ENCODE measurements around the gene RPS6KA4.

Gene RPS6KA4

DNA sequence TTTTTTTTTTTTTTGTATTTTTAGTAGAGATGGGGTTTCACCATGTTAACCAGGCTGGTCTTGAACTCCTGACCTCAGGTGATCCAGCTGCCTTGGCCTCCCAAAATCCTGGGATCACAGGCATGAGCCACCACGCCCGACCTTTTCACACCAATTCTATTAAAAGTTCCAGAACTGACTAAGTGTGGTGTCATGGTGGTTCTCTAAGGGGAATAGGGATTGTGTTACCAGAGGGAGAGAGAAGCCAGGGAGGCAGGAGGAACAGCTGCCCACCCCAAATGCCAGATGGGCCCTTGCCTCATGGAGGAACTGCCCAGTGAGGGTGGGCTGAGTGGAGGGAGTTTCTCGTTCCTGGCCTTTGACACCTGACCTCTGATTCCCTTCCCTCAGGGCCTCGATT is 5.9 kb downstream of the RPS6KA4 start:
- ChIA-PET POLR2A (no interaction called here), CTCF (interaction anchor here (0.7 to 1.8 kb wide), 4 partner anchors 9 to 290 kb away, joined by 3 to 5 read pairs (median 4); no protein-coding TSS in a partner anchor)
- 83% methylated on average over 1 of the region's 4 CpGs for WGBS (ENCODE audit: insufficient coverage)

DNA sequence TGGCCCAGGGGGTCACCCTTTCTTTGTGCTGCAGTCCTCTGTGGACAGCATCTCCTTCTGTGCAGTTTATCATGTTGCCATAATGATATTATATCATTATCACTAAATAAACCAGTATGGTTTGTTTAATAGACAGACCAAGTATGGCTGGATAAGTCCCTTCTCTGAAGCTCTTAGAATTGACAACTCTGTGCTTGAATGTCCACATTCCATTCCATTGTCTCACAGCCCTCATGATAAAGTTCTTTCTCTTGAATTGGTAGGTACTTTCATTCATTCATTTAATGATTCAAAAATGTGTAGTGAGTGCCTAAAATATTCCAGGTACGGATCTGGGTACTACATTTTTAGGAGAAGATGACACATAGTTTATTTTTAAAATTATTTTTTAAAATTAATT is 7.8 kb downstream of the RPS6KA4 start:
- WGBS (ENCODE audit: insufficient coverage): no CpG with 5 or more reads among the region's 1 CpG
- no peaks in the 10 kb centered on the region for H3K9me3 ChIP-seq (ENCODE audit: control extremely low read depth in 1 of 5, control insufficient read depth in 4 of 5, insufficient read depth in 2 of 5, low read depth in 1 of 5, low read length in 4 of 5)
- ChIA-PET CTCF (interaction anchor here (0.6 to 1.1 kb wide), 3 partner anchors 12 to 190 kb away, joined by 3 to 5 read pairs (median 3); no protein-coding TSS in a partner anchor), POLR2A (no interaction called here)
- H3K4me3 ChIP-seq (ENCODE audit: control insufficient read depth in 1 of 7, extremely low read depth in 1 of 7, insufficient read depth in 4 of 7, low read depth in 2 of 7, low read length in 6 of 7): no peak overlapping the region
- H3K27me3 ChIP-seq (replicated peaks in 2 of 5; ENCODE audit: control insufficient read depth in 4 of 5, insufficient read depth in 5 of 5, low read length in 4 of 5): no peaks in the 10 kb centered on the region
- DNase-seq: no peak
- H3K36me3 ChIP-seq (ENCODE audit: control insufficient read depth in 4 of 4, insufficient read depth in 4 of 4, low read length in 3 of 4): peaks cover 14 to 85% (median 55%) of the 10 kb centered on the region in 4 experiments
- H3K27ac ChIP-seq (ENCODE audit: insufficient read depth in 1 of 2, low read depth in 1 of 2, low read length in 2 of 2, poor library complexity in 1 of 2, severe bottlenecking in 2 of 2): no peak overlapping the region
- H3K4me1 ChIP-seq (ENCODE audit: control extremely low read depth in 1 of 4, control insufficient read depth in 4 of 4, insufficient read depth in 4 of 4, low read length in 3 of 4): peaks cover 0 to 26% (median 0%) of the 10 kb centered on the region in 4 experiments

More for the DNA sequence above, 5.9 kb downstream of the RPS6KA4 start:
- Histone ChIP-seq H3K27ac (ENCODE audit: insufficient read depth in 1 of 2, low read depth in 1 of 2, low read length in 2 of 2, poor library complexity in 1 of 2, severe bottlenecking in 2 of 2) (no peak overlapping the region), H3K9me3 (ENCODE audit: control extremely low read depth in 1 of 5, control insufficient read depth in 4 of 5, insufficient read depth in 2 of 5, low read depth in 1 of 5, low read length in 4 of 5) (no peaks in the 10 kb centered on the region), H3K36me3 (ENCODE audit: control insufficient read depth in 4 of 4, insufficient read depth in 4 of 4, low read length in 3 of 4) (peaks cover 17 to 83% (median 53%) of the 10 kb centered on the region in 4 experiments), H3K27me3 (replicated peaks in 2 of 5; ENCODE audit: control insufficient read depth in 4 of 5, insufficient read depth in 5 of 5, low read length in 4 of 5) (no peaks in the 10 kb centered on the region), H3K4me3 (ENCODE audit: control insufficient read depth in 1 of 7, extremely low read depth in 1 of 7, insufficient read depth in 4 of 7, low read depth in 2 of 7, low read length in 6 of 7) (no peak overlapping the region), H3K4me1 (ENCODE audit: control extremely low read depth in 1 of 4, control insufficient read depth in 4 of 4, insufficient read depth in 4 of 4, low read length in 3 of 4) (peaks cover 0 to 44% (median 16%) of the 10 kb centered on the region in 4 experiments)
- no peak for DNase-seq

DNA sequence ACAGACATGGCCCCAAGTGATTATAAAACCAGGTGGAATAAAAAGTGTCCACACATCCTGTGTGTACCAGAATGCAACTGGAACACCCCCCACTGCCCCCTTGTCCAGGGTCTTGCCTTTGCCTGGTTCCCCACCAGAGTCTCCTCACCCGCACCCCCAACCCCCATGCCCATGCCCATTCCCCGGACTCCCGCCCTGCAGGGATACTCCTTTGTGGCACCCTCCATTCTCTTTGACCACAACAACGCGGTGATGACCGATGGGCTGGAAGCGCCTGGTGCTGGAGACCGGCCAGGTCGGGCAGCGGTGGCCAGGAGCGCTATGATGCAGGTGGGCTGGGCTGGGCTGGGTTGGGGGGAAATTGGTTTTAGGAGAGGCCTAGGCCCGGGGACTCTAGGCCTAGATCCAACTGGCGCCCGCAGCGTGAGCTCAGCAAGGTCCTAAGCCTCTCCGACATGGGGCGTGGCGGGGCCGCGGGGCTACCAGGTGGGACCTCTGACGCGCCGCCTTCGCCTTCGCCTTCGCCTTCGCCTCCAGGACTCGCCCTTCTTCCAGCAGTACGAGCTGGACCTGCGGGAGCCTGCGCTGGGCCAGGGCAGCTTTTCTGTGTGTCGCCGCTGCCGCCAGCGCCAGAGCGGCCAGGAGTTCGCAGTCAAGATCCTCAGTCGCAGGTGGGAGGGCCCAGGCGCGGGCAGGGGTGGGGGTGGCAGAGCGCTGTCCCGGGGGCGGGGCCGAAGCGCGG is 9.1 kb downstream of the RPS6KA4 start:
- Histone ChIP-seq H3K27me3 (replicated peaks in 2 of 5; ENCODE audit: control insufficient read depth in 4 of 5, insufficient read depth in 5 of 5, low read length in 4 of 5) (no peaks in the 10 kb centered on the region), H3K4me3 (ENCODE audit: control insufficient read depth in 1 of 7, extremely low read depth in 1 of 7, insufficient read depth in 4 of 7, low read depth in 2 of 7, low read length in 6 of 7) (no peak overlapping the region), H3K9me3 (ENCODE audit: control extremely low read depth in 1 of 5, control insufficient read depth in 4 of 5, insufficient read depth in 2 of 5, low read depth in 1 of 5, low read length in 4 of 5) (no peaks in the 10 kb centered on the region), H3K27ac (ENCODE audit: insufficient read depth in 1 of 2, low read depth in 1 of 2, low read length in 2 of 2, poor library complexity in 1 of 2, severe bottlenecking in 2 of 2) (no peak overlapping the region), H3K36me3 (ENCODE audit: control insufficient read depth in 4 of 4, insufficient read depth in 4 of 4, low read length in 3 of 4) (peaks cover 11 to 72% (median 50%) of the 10 kb centered on the region in 4 experiments), H3K4me1 (ENCODE audit: control extremely low read depth in 1 of 4, control insufficient read depth in 4 of 4, insufficient read depth in 4 of 4, low read length in 3 of 4) (peaks cover 0 to 24% (median 1%) of the 10 kb centered on the region in 4 experiments)
- WGBS (ENCODE audit: insufficient coverage): 97% methylated on average over 35 of the region's 46 CpGs
- ChIA-PET CTCF (interaction anchor here (1.0 kb wide), 1 partner anchor 13 kb away, joined by 3 read pairs; no protein-coding TSS in a partner anchor), POLR2A (interaction anchor here (0.7 kb wide), 1 partner anchor 444 kb away, joined by 3 read pairs; no protein-coding TSS in a partner anchor)
- DNase-seq: no peak

DNA sequence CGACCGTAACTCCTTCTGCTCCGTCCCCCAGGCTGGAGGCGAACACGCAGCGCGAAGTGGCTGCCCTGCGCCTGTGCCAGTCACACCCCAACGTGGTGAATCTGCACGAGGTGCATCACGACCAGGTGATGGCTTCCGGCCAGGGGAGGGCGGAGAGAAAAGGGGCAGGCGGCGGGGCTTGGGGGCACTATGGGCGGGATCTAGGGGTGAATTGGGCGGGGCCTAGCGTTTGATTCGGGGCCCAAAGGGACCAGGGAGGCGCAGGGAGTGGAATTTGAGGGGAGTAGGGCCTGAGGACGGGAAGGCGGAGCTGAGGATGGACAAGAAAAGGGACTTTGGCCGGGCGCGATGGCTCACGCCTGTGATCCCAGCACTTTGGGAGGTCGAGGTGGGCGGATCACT is 9.7 kb downstream of the RPS6KA4 start:
- Histone ChIP-seq H3K27ac (ENCODE audit: insufficient read depth in 1 of 2, low read depth in 1 of 2, low read length in 2 of 2, poor library complexity in 1 of 2, severe bottlenecking in 2 of 2) (no peak overlapping the region), H3K4me3 (ENCODE audit: control insufficient read depth in 1 of 7, extremely low read depth in 1 of 7, insufficient read depth in 4 of 7, low read depth in 2 of 7, low read length in 6 of 7) (no peak overlapping the region), H3K4me1 (ENCODE audit: control extremely low read depth in 1 of 4, control insufficient read depth in 4 of 4, insufficient read depth in 4 of 4, low read length in 3 of 4) (peaks cover 0 to 24% (median 6%) of the 10 kb centered on the region in 4 experiments), H3K36me3 (ENCODE audit: control insufficient read depth in 4 of 4, insufficient read depth in 4 of 4, low read length in 3 of 4) (peaks cover 11 to 66% (median 46%) of the 10 kb centered on the region in 4 experiments), H3K9me3 (ENCODE audit: control extremely low read depth in 1 of 5, control insufficient read depth in 4 of 5, insufficient read depth in 2 of 5, low read depth in 1 of 5, low read length in 4 of 5) (no peaks in the 10 kb centered on the region), H3K27me3 (replicated peaks in 2 of 5; ENCODE audit: control insufficient read depth in 4 of 5, insufficient read depth in 5 of 5, low read length in 4 of 5) (no peaks in the 10 kb centered on the region)
- ChIA-PET POLR2A (interaction anchor here (0.7 kb wide), 1 partner anchor 445 kb away, joined by 3 read pairs; no protein-coding TSS in a partner anchor), CTCF (interaction anchor here (1.0 kb wide), 1 partner anchor 14 kb away, joined by 3 read pairs; no protein-coding TSS in a partner anchor)
- WGBS (ENCODE audit: insufficient coverage): 98% methylated on average over 25 of the region's 28 CpGs
- DNase-seq: no peak

DNA sequence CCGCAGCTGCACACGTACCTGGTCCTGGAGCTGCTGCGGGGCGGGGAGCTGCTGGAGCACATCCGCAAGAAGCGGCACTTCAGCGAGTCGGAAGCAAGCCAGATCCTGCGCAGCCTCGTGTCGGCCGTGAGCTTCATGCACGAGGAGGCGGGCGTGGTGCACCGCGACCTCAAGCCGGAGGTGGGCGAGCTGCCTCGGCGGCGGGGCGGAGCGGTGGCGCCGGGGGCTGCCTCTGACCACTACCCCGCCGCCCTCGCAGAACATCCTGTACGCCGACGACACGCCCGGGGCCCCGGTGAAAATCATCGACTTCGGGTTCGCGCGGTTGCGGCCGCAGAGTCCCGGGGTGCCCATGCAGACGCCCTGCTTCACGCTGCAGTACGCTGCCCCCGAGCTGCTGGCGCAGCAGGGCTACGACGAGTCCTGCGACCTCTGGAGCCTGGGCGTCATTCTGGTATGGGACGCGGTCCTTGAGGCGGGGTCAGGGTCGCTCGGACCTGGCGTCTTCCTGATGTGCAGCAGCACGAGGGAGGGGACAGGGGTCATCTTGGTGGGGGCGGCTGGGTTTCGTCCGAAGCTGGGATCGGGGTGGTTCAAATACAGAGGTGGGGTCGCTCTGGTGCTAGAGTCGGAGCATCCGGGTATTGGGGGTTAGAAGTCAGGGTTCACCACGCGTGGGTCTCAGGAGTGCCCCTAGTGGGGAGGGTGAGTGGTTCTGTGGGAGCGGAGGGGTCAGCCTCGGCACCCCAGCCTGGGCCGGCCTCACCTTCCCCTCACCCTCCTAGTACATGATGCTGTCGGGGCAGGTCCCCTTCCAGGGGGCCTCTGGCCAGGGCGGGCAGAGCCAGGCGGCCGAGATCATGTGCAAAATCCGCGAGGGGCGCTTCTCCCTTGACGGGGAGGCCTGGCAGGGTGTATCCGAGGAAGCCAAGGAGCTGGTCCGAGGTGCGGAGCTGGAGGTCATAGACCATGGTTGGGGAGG is 10.8 kb downstream of the RPS6KA4 start:
- POLR2A ChIA-PET: no interaction called here

GRCh38 chr11:64371201-64371600 is 12.2 kb downstream of the RPS6KA4 start:
- no peak for DNase-seq
- H3K27ac ChIP-seq (ENCODE audit: insufficient read depth in 1 of 2, low read depth in 1 of 2, low read length in 2 of 2, poor library complexity in 1 of 2, severe bottlenecking in 2 of 2): no peak overlapping the region
- H3K27me3 ChIP-seq (replicated peaks in 2 of 5; ENCODE audit: control insufficient read depth in 4 of 5, insufficient read depth in 5 of 5, low read length in 4 of 5): no peaks in the 10 kb centered on the region
- H3K9me3 ChIP-seq (ENCODE audit: control extremely low read depth in 1 of 5, control insufficient read depth in 4 of 5, insufficient read depth in 2 of 5, low read depth in 1 of 5, low read length in 4 of 5): no peaks in the 10 kb centered on the region
- ChIA-PET POLR2A (no interaction called here), CTCF (interaction anchor here (1.5 kb wide), 1 partner anchor 10 kb away, joined by 5 read pairs; no protein-coding TSS in a partner anchor)
- H3K4me3 ChIP-seq (ENCODE audit: control insufficient read depth in 1 of 7, extremely low read depth in 1 of 7, insufficient read depth in 4 of 7, low read depth in 2 of 7, low read length in 6 of 7): no peak overlapping the region
- H3K4me1 ChIP-seq (ENCODE audit: control extremely low read depth in 1 of 4, control insufficient read depth in 4 of 4, insufficient read depth in 4 of 4, low read length in 3 of 4): peaks cover 0 to 12% (median 7%) of the 10 kb centered on the region in 4 experiments
- H3K36me3 ChIP-seq (ENCODE audit: control insufficient read depth in 4 of 4, insufficient read depth in 4 of 4, low read length in 3 of 4): peaks cover 4 to 46% (median 33%) of the 10 kb centered on the region in 4 experiments
- WGBS (ENCODE audit: insufficient coverage): 72% methylated on average over 10 of the region's 22 CpGs

More for the DNA sequence above, 10.8 kb downstream of the RPS6KA4 start:
- peaks cover 0 to 19% (median 7%) of the 10 kb centered on the region in 4 experiments for H3K4me1 ChIP-seq (ENCODE audit: control extremely low read depth in 1 of 4, control insufficient read depth in 4 of 4, insufficient read depth in 4 of 4, low read length in 3 of 4)
- no peak overlapping the region for H3K27ac ChIP-seq (ENCODE audit: insufficient read depth in 1 of 2, low read depth in 1 of 2, low read length in 2 of 2, poor library complexity in 1 of 2, severe bottlenecking in 2 of 2)
- H3K27me3 ChIP-seq (replicated peaks in 2 of 5; ENCODE audit: control insufficient read depth in 4 of 5, insufficient read depth in 5 of 5, low read length in 4 of 5): no peaks in the 10 kb centered on the region
- H3K36me3 ChIP-seq (ENCODE audit: control insufficient read depth in 4 of 4, insufficient read depth in 4 of 4, low read length in 3 of 4): peaks cover 11 to 58% (median 41%) of the 10 kb centered on the region in 4 experiments
- H3K9me3 ChIP-seq (ENCODE audit: control extremely low read depth in 1 of 5, control insufficient read depth in 4 of 5, insufficient read depth in 2 of 5, low read depth in 1 of 5, low read length in 4 of 5): no peaks in the 10 kb centered on the region
- CTCF ChIA-PET: interaction anchor here (1.1 to 1.4 kb wide), 3 partner anchors 15 to 78 kb away, joined by 3 read pairs; no protein-coding TSS in a partner anchor
- H3K4me3 ChIP-seq (ENCODE audit: control insufficient read depth in 1 of 7, extremely low read depth in 1 of 7, insufficient read depth in 4 of 7, low read depth in 2 of 7, low read length in 6 of 7): no peak overlapping the region
- 96% methylated on average over 67 of the region's 82 CpGs for WGBS (ENCODE audit: insufficient coverage)
- no peak for DNase-seq

All from common myeloid progenitor, CD34-positive (primary cell).